Thyroid gland (tissue), 4 donors: Measurements from ENCODE around the gene UNC13D. TPM values are rescaled to one million over a fixed set of nuclear protein-coding genes. Genes with fewer than 3 reads are reported as not detected.
A peak's percentile ranks its signal among the peaks of the same experiment; 100 is the strongest.
"Not testable (repeated sequence)": the region's sequence is repeated elsewhere in the genome, so short reads cannot be mapped to it uniquely, and the experiment has no call there.

Experiments
- DNase-seq, 2 donors: peaks; one replicate each; pipeline ENCODE4 v3.0.0-alpha.2; 2019
- H3K27ac ChIP-seq, 3 donors: fragments of 200-600 bp; sonication (generic); 1 replicate in 2 of 3; 2 replicates in 1 of 3; pipeline ENCODE4 v1.5.1; 2016 to 2019; ENCODE audit warnings: mild to moderate bottlenecking in 1 of 3, moderate library complexity in 1 of 3
- H3K27me3 ChIP-seq: fragments of 200-600 bp; sonication (generic); one replicate; pipeline ENCODE4 v1.5.1; 2019
- H3K36me3 ChIP-seq, 2 donors: fragments of 200-600 bp; sonication (generic); one replicate each; pipeline ENCODE4 v1.5.1; 2016 to 2019
- H3K4me1 ChIP-seq, 2 donors: fragments of 200-600 bp; sonication (generic); one replicate each; pipeline ENCODE4 v1.5.1; 2017 to 2019
- H3K4me3 ChIP-seq, 3 donors: fragments of 200-600 bp; sonication (generic); replicated peaks in 1 of 3; 1 replicate in 2 of 3; 2 replicates in 1 of 3; pipeline ENCODE4 v1.5.1; 2016; ENCODE audit warnings: mild to moderate bottlenecking in 1 of 3
- H3K9me3 ChIP-seq: fragments of 200-600 bp; sonication (generic); one replicate; pipeline ENCODE4 v1.5.1; 2017
- POLR2A ChIP-seq, 2 donors: fragments of 450-650 bp; IDR thresholded peaks; one replicate each; pipeline ENCODE4 v1.6.1; 2017; ENCODE audit warnings: antibody characterized with exemption in 2 of 2, mild to moderate bottlenecking in 2 of 2, moderate library complexity in 1 of 2
- WGBS, 2 donors: methylation state at CpG; one replicate each; pipeline ENCODE4 v1.1.5; 2017; 5-methylcytosine and 5-hydroxymethylcytosine counted together
- intact Hi-C: fragments of 100-400 bp; cut with DNase I; formaldehyde crosslinking; loops from one replicate; pipeline ENCODE4 v1.15.1; 2023
- total RNA-seq, 4 donors: library from RNA; depleted of rRNA; stranded (reverse); fragments of >200 nt; gene quantifications; one replicate each; pipeline ENCODE4 v1.2.3, GENCODE V29; 2016
- TF ChIP-seq, protein P1 (sequence below), 6 experiments: fragments of 200-600 bp in 3 of 6; fragments of 450-650 bp in 3 of 6; sonication (generic) in 3 of 6; IDR thresholded peaks; one replicate each; pipeline ENCODE4 v1.5.1; 2016 to 2019; ENCODE audit warnings: antibody characterized with exemption in 6 of 6, mild to moderate bottlenecking in 2 of 6, inconsistent platforms in 1 of 6, moderate library complexity in 1 of 6

Gene UNC13D
- total RNA-seq, 4 donors from 2014 or later, result 4.0 to 8.1 (median 5.2) TPM

DNA sequence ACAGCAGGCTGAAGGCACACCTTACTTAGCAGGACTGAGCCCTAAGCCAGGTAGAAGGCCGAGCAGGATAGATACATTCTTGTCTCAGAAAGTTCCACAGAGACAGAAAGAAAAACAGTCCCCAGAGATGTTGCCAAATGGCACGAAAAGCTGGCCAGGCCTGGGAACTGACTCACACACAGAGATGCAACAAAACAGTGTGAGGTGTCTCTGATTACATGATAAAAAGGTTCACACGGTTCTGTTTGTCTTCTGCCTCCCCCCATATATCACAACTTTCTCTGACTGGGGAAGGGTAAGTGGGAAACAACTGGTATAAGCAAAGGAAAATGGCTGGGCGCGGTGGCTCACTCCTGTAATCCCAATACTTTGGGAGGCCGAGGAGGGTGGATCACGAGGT, 9.2 kb upstream of the UNC13D start:
- peaks cover 26 to 29% of the 10 kb centered on the region in 2 donors for H3K36me3 ChIP-seq
- no peaks in the 10 kb centered on the region for H3K27me3 ChIP-seq
- no peak for DNase-seq
- peak overlapping the region in 1 of 3 donors; percentile 98 for H3K27ac ChIP-seq
- H3K4me3 ChIP-seq, result no peak overlapping the region
- TF ChIP-seq POLR2A (IDR thresholded peaks at IDR 0.05), result no peak
- TF ChIP-seq, protein P1, sequence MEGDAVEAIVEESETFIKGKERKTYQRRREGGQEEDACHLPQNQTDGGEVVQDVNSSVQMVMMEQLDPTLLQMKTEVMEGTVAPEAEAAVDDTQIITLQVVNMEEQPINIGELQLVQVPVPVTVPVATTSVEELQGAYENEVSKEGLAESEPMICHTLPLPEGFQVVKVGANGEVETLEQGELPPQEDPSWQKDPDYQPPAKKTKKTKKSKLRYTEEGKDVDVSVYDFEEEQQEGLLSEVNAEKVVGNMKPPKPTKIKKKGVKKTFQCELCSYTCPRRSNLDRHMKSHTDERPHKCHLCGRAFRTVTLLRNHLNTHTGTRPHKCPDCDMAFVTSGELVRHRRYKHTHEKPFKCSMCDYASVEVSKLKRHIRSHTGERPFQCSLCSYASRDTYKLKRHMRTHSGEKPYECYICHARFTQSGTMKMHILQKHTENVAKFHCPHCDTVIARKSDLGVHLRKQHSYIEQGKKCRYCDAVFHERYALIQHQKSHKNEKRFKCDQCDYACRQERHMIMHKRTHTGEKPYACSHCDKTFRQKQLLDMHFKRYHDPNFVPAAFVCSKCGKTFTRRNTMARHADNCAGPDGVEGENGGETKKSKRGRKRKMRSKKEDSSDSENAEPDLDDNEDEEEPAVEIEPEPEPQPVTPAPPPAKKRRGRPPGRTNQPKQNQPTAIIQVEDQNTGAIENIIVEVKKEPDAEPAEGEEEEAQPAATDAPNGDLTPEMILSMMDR (IDR thresholded peaks at IDR 0.05), result no peak
- H3K4me1 ChIP-seq, result peaks cover 19 to 33% of the 10 kb centered on the region in 2 donors
- intact Hi-C loops, result no loop called here
- no peaks in the 10 kb centered on the region for H3K9me3 ChIP-seq
- WGBS, 2 donors, result 79 to 88% methylated on average over 7 of the region's 7 CpGs

DNA sequence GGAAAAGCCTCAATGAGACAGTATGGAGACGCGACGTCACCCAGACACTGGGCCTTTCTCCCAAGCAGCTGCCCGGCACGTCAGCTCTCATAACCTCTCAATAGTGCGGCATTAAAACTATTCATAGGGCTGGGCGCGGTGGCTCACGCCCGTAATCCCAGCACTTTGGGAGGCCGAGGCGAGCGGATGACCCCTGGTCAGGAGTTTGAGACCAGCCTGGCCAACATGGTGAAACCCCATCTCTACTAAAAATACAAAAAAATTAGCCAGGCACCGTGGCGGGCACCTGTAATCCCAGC, 7.4 kb upstream of the UNC13D start:
- WGBS, 2 donors, result 94 to 95% methylated on average over 15 of the region's 15 CpGs
- H3K4me1 ChIP-seq, result peaks cover 19 to 47% of the 10 kb centered on the region in 2 donors
- DNase-seq, H3K4me3 ChIP-seq, H3K9me3 ChIP-seq, H3K27me3 ChIP-seq, intact Hi-C loops, H3K27ac ChIP-seq: not testable (repeated sequence)
- H3K36me3 ChIP-seq, result peaks cover 44 to 47% of the 10 kb centered on the region in 2 donors

DNA sequence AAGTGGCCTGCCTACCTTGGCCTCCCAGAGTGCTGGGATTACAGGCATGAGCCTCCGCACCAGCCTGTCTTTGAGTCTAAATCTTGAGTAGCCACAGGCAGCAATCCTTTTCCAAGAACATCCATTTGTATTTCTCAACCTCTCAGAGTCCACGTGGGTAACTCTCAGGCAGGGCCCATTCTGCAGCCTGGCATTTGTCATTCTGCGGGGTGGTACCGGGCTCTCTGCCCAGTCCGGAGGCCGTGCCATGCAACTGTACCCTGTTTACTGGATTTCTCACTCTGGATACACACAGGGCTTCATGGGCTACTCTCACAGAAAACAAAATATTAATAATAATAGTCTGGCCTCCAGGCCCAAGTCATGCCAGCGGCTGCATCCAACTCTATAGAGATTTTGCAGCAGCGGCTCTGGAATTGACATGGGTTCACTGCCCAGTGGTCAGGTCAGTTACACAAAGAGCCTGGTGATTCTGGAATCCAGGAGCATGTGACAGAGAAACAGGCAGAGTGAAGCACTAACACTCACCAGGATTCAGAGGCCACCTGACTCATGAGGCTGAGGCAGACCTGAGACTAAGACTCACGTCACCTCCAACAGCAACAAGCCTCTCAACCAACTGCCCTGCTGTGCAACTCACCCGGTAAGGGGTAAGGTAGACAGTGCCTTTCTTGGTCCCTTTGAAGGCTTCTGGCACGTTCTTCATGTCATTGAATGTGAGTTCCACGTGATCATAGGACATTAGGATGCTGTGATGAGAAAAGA, 6.9 kb upstream of the UNC13D start:
- Histone ChIP-seq H3K36me3 (peaks cover 49 to 52% of the 10 kb centered on the region in 2 donors), H3K27me3 (no peaks in the 10 kb centered on the region), H3K4me3 (no peak overlapping the region), H3K4me1 (peaks cover 19 to 53% of the 10 kb centered on the region in 2 donors), H3K9me3 (no peaks in the 10 kb centered on the region), H3K27ac (no peak overlapping the region)
- WGBS, 2 donors, result 91 to 92% methylated on average over 12 of the region's 12 CpGs
- TF ChIP-seq, protein P1 (IDR thresholded peaks at IDR 0.05), result no peak
- no peak for TF ChIP-seq POLR2A (IDR thresholded peaks at IDR 0.05)
- DNase-seq, result no peak
- intact Hi-C loops, result no loop called here

DNA sequence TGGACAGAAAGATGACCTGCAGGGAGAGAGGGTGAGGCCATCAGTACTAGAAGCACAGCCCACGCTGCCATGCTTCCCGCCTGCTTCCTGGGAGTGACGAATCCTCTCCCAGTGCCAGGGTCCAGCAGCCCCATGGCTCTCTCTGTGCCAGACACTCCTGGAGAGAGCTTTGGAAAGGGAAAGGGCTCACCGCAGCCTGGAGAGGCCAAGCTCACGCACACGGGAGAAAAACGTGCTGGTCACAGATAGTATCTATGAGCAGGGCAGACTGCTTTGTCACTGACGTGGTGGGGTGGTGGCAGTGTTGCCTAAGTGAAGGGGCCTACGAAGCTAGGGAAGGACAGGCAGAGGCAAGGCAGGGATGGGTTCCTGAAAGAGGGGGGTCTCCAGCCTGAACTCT, 5.5 kb upstream of the UNC13D start:
- Histone ChIP-seq H3K27ac (peak overlapping the region in 1 of 3 donors; percentile 90), H3K36me3 (peaks cover 52 to 54% of the 10 kb centered on the region in 2 donors), H3K4me3 (no peak overlapping the region), H3K27me3 (no peaks in the 10 kb centered on the region), H3K9me3 (no peaks in the 10 kb centered on the region), H3K4me1 (peaks cover 32 to 67% of the 10 kb centered on the region in 2 donors)
- no peak for DNase-seq
- WGBS, 2 donors, result 85 to 88% methylated on average over 9 of the region's 9 CpGs
- intact Hi-C loops, result loop anchor here (10.0 kb wide), 1 partner anchor 185 kb away; the partner anchor contains the start of genes RECQL5 and SAP30BP
- no peak for TF ChIP-seq POLR2A (IDR thresholded peaks at IDR 0.05)
- TF ChIP-seq, protein P1 (IDR thresholded peaks at IDR 0.05), result no peak

DNA sequence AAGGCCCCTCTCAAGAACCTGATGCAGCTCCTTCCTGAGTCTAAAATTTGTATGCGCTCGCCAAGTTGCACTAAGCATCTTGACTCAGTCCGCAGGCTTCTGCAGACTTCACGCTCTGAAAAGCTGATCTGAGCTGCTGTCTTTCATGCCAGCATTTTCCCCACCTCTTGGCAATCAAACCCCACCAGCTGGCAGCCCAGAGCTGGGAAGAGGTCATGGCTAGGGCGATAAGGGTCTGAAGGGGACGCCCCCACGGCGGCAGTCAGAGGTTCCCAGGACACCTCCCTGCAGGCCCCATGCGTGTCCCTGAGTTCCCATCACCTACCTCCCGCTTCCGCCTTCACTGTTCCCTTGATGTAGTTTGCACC, 5.1 kb upstream of the UNC13D start:
- intact Hi-C loops, result loop anchor here (10.0 kb wide), 1 partner anchor 184 kb away; the partner anchor contains the start of genes RECQL5 and SAP30BP
- H3K27ac ChIP-seq, result peak overlapping the region in 2 of 3 donors; percentile 49 to 90
- DNase-seq, result no peak
- H3K36me3 ChIP-seq, result peaks cover 52 to 54% of the 10 kb centered on the region in 2 donors
- H3K4me3 ChIP-seq, result no peak overlapping the region
- WGBS, 2 donors, result 79 to 87% methylated on average over 9 to 11 of the region's 11 CpGs
- peaks cover 34 to 70% of the 10 kb centered on the region in 2 donors for H3K4me1 ChIP-seq
- no peak for TF ChIP-seq POLR2A (IDR thresholded peaks at IDR 0.05)
- TF ChIP-seq, protein P1 (IDR thresholded peaks at IDR 0.05), result no peak
- H3K9me3 ChIP-seq, result no peaks in the 10 kb centered on the region
- no peaks in the 10 kb centered on the region for H3K27me3 ChIP-seq
